Right cardiac atrium (tissue), 5 donors: ENCODE results near the gene CELA2A. TPM values are rescaled to one million over a fixed set of nuclear protein-coding genes. Genes with fewer than 3 reads are reported as not detected.

Experiments used
- ATAC-seq, 2 donors: fragments of 200-7000 bp; cut with Tn5 transposase; one replicate each; pipeline versions ENCODE4 v1.8.0 to v1.9.1; 2020; ENCODE audit warnings: moderate library complexity in 2 of 2, mild to moderate bottlenecking in 1 of 2
- DNase-seq, 3 donors: peaks; one replicate each; pipeline ENCODE4 v3.0.0-alpha.2; 2020
- H3K27ac ChIP-seq: one replicate; pipeline ENCODE4 v1.5.1; 2013; ENCODE audit warnings: mild to moderate bottlenecking, low read length, control low read depth, moderate library complexity
- H3K27me3 ChIP-seq: one replicate; pipeline ENCODE4 v1.6.1; 2013; ENCODE audit not compliant: control insufficient read depth, insufficient read depth
- H3K4me1 ChIP-seq: one replicate; pipeline ENCODE4 v1.6.1; 2013; ENCODE audit warnings: low read length; ENCODE audit not compliant: control insufficient read depth, insufficient read depth
- H3K4me3 ChIP-seq: one replicate; pipeline ENCODE4 v1.5.1; 2013; ENCODE audit warnings: low read length, control low read depth
- H3K9me3 ChIP-seq: one replicate; pipeline ENCODE4 v1.6.1; 2013; ENCODE audit warnings: low read length; ENCODE audit not compliant: control insufficient read depth
- WGBS: extraction: QIAGEN DNeasy Blood & Tissue Kit; methylation state at CpG from one replicate; pipeline ENCODE4 v1.1.7; 2013; 5-methylcytosine and 5-hydroxymethylcytosine counted together
- intact Hi-C, 4 donors: fragments of 100-400 bp; cut with DNase I; formaldehyde crosslinking; loops; one replicate each; pipeline versions ENCODE4 v1.11.0 to v1.14.0; 2022 to 2023
- long read RNA-seq, 4 donors: library from polyadenylated mRNA; unstranded; transcript quantifications; one replicate each; pipeline ENCODE4 v2.0.0, GENCODE V29; 2020 to 2021
- polyA plus RNA-seq: library from polyadenylated mRNA; stranded (reverse); fragments of 200-250 nt; gene quantifications from one replicate; pipeline ENCODE4 v1.2.3, GENCODE V29; 2013
- total RNA-seq, 4 donors: library from RNA; stranded (reverse); fragmentation: NEBNext Ultra II Directional; extraction: Animal tissue kit (Norgen Biotek cat#: 25700); gene quantifications; one replicate each; pipeline ENCODE4 v1.2.1, GENCODE V29; 2021
- donor health status: healthy with polysubstance abuse.
- donor health status: DM: no; HTN: yes; CAD: no.
- donor health status: DM: no; HTN: no; CAD: no.
- donor health status: DM: no; HTN: yes; CAD: no; lungs with severe emphysema.
- donor health status: DM: yes; HTN: yes; CAD: no.

Gene CELA2A
- total RNA-seq (not detected), polyA plus RNA-seq (not detected)
- long read RNA-seq, donor 1: 0 reads
- long read RNA-seq, donor 2: 0 reads
- long read RNA-seq, donor 3: 0 reads
- long read RNA-seq, donor 4: 0 reads

GRCh38 chr1:15456313-15456954, at the start of gene CELA2A:
Gene CELA2A (plus strand): TSS chr1:15456732. CDS start chr1:15456754, 22 bp downstream.
- no peak within 1 kb of the TSS for H3K4me3 ChIP-seq
- ATAC-seq: no peak
- H3K27ac ChIP-seq: no peak within 1 kb of the TSS
- no peaks in the 10 kb centered on the region for H3K9me3 ChIP-seq
- WGBS: 72% methylated on average over 8 of the region's 8 CpGs
- no peaks in the 10 kb centered on the region for H3K4me1 ChIP-seq
- no peaks in the 10 kb centered on the region for H3K27me3 ChIP-seq
- intact Hi-C loops: no loop called here
- peak in 1 of 3 donors; percentile 6 for DNase-seq

- intact Hi-C loops: no loop called here
- H3K9me3 ChIP-seq: no peaks in the 10 kb centered on the region
Measured at GRCh38 chr1:15407580-15407979, 49.0 kb upstream of the CELA2A start.

DNA sequence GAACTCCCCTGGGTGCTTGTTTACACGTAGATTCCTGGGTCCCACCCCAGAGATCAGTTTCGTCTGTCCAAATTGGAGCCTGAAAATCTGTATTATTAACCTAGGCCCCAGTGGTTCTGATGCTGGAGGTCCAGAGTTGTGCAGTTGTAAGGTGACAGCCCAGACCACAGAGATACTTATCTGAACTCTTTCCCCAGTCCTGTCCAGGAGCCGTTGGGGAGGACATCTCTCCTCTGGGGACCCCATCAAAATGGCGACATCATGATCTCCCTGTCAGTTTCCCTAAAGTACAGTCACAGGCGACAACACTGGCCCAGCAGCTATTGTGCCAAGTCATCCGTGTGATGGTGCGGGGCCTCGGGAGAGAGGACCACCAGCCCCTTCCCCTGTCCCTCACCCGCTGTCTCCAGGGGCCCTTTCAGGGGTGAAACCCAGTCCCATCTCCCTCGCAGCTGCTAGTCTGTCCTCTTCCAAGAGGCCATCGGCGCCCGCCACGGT, 47.6 kb upstream of the CELA2A start:
- no peaks in the 10 kb centered on the region for H3K27me3 ChIP-seq
- no peak overlapping the region for H3K27ac ChIP-seq
- ATAC-seq: no peak
- no peak for DNase-seq
- peak overlapping the region; percentile 56 for H3K4me3 ChIP-seq
- no peaks in the 10 kb centered on the region for H3K9me3 ChIP-seq
- WGBS: 37% methylated on average over 14 of the region's 14 CpGs
- H3K4me1 ChIP-seq: no peaks in the 10 kb centered on the region
- intact Hi-C loops: no loop called here

More at GRCh38 chr1:15407580-15407979, 49.0 kb upstream of the CELA2A start:
- DNase-seq (no peak), ATAC-seq (no peak)
- H3K27ac ChIP-seq: no peak overlapping the region
- WGBS: 60% methylated on average over 7 of the region's 7 CpGs
- no peak overlapping the region for H3K4me3 ChIP-seq
- no peaks in the 10 kb centered on the region for H3K4me1 ChIP-seq
- no peaks in the 10 kb centered on the region for H3K27me3 ChIP-seq

DNA sequence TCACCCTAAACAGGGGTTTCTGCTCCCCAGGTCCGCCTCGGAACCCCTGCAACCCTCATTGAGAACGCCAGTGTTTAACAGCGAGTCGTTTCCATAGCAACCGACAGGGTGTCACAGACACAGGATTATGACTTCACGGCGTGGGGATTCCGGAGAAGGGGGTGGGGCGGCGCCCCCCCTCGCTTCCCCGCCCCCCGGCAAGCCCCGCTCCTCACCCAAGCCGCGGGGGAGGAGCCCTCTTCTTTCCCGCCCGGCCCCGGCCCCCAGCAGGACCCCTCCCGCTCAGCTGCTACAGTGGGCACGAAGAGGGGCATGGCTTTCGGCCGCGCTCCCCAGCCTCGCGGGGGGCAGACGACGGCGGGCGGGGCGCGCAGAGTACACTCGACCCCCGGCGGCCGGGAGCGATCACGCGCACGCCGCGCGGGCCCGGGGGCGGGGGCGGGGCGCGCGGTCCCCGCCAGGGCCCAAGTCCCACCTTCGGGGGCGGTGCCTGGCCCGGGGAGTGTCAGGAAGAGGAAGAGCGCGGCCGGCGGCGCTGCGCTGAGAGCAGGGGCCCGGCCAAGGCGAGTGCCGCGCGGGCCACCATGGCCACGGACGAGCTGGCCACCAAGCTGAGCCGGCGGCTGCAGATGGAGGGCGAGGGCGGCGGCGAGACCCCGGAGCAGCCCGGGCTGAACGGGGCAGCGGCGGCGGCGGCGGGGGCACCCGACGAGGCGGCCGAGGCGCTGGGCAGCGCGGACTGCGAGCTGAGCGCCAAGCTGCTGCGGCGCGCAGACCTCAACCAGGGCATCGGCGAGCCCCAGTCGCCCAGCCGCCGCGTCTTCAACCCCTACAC, 46.9 kb upstream of the CELA2A start, which contains the start of gene EFHD2:
EFHD2 (plus strand) TSS at position 501 of the 835 bp plus-strand sequence; CDS start at position 585, 84 bp downstream.
- H3K27me3 ChIP-seq: no peaks in the 10 kb centered on the region

DNA sequence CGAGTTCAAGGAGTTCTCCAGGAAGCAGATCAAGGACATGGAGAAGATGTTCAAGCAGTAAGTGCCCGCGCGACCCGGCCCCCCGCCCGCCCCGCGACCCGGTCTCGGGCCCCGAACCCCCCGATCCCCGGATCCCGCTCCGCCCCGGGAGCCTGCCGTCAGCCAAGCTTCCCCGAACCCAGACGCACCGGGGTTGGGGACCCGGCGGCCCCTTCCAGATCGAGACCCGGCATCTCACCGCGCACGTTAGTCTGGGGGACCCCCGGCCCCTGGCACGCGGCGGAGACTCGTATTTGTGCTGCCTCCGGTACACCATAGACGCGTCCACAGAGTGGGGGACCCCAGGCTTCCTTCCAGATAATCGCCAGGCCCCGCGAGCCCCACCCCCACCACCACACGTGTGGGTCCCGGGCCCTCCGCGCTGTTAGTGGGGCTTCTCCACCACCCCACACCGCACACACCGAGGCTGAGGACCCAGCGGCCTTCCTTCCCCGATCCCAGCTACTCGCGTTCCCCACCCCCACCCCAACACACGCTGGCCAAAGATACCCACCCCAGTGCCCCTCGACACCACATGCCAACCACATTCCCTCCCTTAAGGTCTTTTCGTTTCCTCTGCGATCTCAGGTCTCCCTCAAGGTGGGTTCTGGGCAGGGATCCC, 46.2 kb upstream of the CELA2A start:
- H3K9me3 ChIP-seq: no peaks in the 10 kb centered on the region
- no peak overlapping the region for H3K27ac ChIP-seq
- no peaks in the 10 kb centered on the region for H3K27me3 ChIP-seq
- intact Hi-C loops: no loop called here
- ATAC-seq (no peak), DNase-seq (peak in 1 of 3 donors; percentile 30)
- no peaks in the 10 kb centered on the region for H3K4me1 ChIP-seq
- 3% methylated on average over 53 of the region's 53 CpGs for WGBS
- H3K4me3 ChIP-seq: peak overlapping the region; percentile 56

More for the DNA sequence above, 46.9 kb upstream of the CELA2A start, which contains the start of gene EFHD2:
- H3K4me3 ChIP-seq: peak within 1 kb of the TSS; percentile 56
- peak; percentile 87 to 95 (median 93) for DNase-seq
- intact Hi-C loops: no loop called here
- H3K9me3 ChIP-seq: no peaks in the 10 kb centered on the region
- H3K4me1 ChIP-seq: no peaks in the 10 kb centered on the region
- H3K27ac ChIP-seq: no peak within 1 kb of the TSS
- ATAC-seq: peak; percentile 84 to 89
- 1% methylated on average over 99 of the region's 99 CpGs for WGBS

GRCh38 chr1:15410884-15411245, 45.7 kb upstream of the CELA2A start:
- no peak for DNase-seq
- Histone ChIP-seq H3K27ac (no peak overlapping the region), H3K4me1 (peaks cover 2% of the 10 kb centered on the region), H3K27me3 (no peaks in the 10 kb centered on the region), H3K4me3 (peak overlapping the region; percentile 56), H3K9me3 (no peaks in the 10 kb centered on the region)
- intact Hi-C loops: no loop called here
- ATAC-seq: no peak
- 56% methylated on average over 11 of the region's 11 CpGs for WGBS

DNA sequence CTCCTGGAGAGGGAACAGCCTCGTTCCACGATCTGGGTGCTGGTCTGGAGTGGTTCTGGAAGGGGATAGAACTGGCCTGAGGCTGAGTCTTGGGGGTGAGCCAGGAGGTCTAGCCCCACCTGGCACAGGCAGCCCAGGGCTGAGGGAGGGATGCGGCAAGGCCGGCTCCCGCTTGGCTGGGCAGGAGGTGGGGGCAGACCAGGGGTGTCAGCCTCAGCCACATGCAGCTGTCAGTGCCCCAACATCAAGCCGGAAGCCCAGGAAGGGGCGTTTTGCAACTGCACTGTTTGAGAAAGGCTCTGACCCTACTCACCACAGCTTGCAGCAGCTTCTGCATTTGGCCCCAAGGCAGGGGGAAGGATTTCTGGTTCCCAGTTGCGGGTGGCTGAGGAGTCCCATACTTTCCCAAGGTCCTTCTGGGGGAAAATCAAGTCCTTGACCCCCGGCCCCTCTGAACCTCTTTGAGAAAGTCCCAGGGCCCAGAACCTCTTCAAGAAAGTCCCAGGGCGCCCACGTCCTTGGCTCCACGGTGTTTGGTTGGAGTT, 44.9 kb upstream of the CELA2A start:
- no peak for ATAC-seq
- peak; percentile 43 to 80 (median 79) for DNase-seq
- Histone ChIP-seq H3K4me3 (no peak overlapping the region), H3K9me3 (no peaks in the 10 kb centered on the region), H3K27ac (no peak overlapping the region), H3K27me3 (no peaks in the 10 kb centered on the region), H3K4me1 (peaks cover 4% of the 10 kb centered on the region)
- 67% methylated on average over 12 of the region's 12 CpGs for WGBS
- intact Hi-C loops: no loop called here

GRCh38 chr1:15412175-15412800, 44.2 kb upstream of the CELA2A start:
- no peak overlapping the region for H3K27ac ChIP-seq

GRCh38 chr1:15412843-15413242, 43.7 kb upstream of the CELA2A start:
- no peak overlapping the region for H3K27ac ChIP-seq
- no peaks in the 10 kb centered on the region for H3K27me3 ChIP-seq
- intact Hi-C loops: no loop called here
- H3K9me3 ChIP-seq: no peaks in the 10 kb centered on the region
- 71% methylated on average over 11 of the region's 11 CpGs for WGBS
- no peak for ATAC-seq
- H3K4me3 ChIP-seq: no peak overlapping the region
- peaks cover 4% of the 10 kb centered on the region for H3K4me1 ChIP-seq
- DNase-seq: no peak

More at GRCh38 chr1:15412175-15412800, 44.2 kb upstream of the CELA2A start:
- no peaks in the 10 kb centered on the region for H3K27me3 ChIP-seq
- intact Hi-C loops: no loop called here
- no peak overlapping the region for H3K4me3 ChIP-seq
- ATAC-seq (no peak), DNase-seq (no peak)
- H3K4me1 ChIP-seq: peaks cover 4% of the 10 kb centered on the region
- 82% methylated on average over 16 of the region's 16 CpGs for WGBS
- H3K9me3 ChIP-seq: no peaks in the 10 kb centered on the region
